Stimulated activated CD4-positive, alpha-beta T cell treated with anti-CD3 and anti-CD28 coated beads, Interleukin-2, amount 100 ng/mL, for 48 hours (primary cell): ENCODE results near the gene TNRC6C.

Source experiments
- DNase-seq, 2 donors: peaks; one replicate each; pipeline ENCODE4 v3.0.0-alpha.2; 2020

The TNRC6C gene

GRCh38 chr17:78142119-78142861 lies 183.8 kb downstream of the TNRC6C start:
- no peak for DNase-seq

- no peak for DNase-seq
These were observed 185.0 kb downstream of the TNRC6C start for GRCh38 chr17:78143214-78144146.

- no peak for DNase-seq
These were observed 185.7 kb downstream of the TNRC6C start for GRCh38 chr17:78144147-78144719.

GRCh38 chr17:78144736-78145641 lies 186.5 kb downstream of the TNRC6C start:
- DNase-seq, result no peak

GRCh38 chr17:78146471-78146869 lies 188.0 kb downstream of the TNRC6C start:
- no peak for DNase-seq

GRCh38 chr17:78146881-78147280 lies 188.4 kb downstream of the TNRC6C start:
- DNase-seq, result no peak

- DNase-seq, result no peak
These were observed 189.0 kb downstream of the TNRC6C start for GRCh38 chr17:78147315-78147998.

GRCh38 chr17:78148286-78149016 lies 189.9 kb downstream of the TNRC6C start:
- no peak for DNase-seq

- DNase-seq, result no peak
These were observed 193.1 kb downstream of the TNRC6C start for GRCh38 chr17:78151514-78152008.

GRCh38 chr17:78154903-78155811 lies 196.7 kb downstream of the TNRC6C start:
- no peak for DNase-seq
